ENCODE results near the gene CD58.
"Not testable (repeated sequence)": the region's sequence is repeated elsewhere in the genome, so short reads cannot be mapped to it uniquely, and the experiment has no call there.

The CD58 gene

GRCh38 chr1:116570358-116571214 lies at the start of gene CD58:
CD58 (minus strand) TSS chr1:116571026; CDS start chr1:116570972, 54 bp downstream.
- in situ Hi-C loops (cut with MboI; ENCODE audit: low sequenced_read_pairs) = no loop called here

GRCh38 chr1:116620392-116620791 lies 49.6 kb upstream of the CD58 start:
- in situ Hi-C loops (cut with MboI; ENCODE audit: low sequenced_read_pairs) = not testable (repeated sequence)

- in situ Hi-C loops (cut with MboI; ENCODE audit: low sequenced_read_pairs) = not testable (repeated sequence)
These were observed 48.3 kb upstream of the CD58 start for GRCh38 chr1:116619106-116619505.

- in situ Hi-C loops (cut with MboI; ENCODE audit: low sequenced_read_pairs) = not testable (repeated sequence)
These were observed 47.0 kb upstream of the CD58 start for GRCh38 chr1:116617808-116618207.

- in situ Hi-C loops (cut with MboI; ENCODE audit: low sequenced_read_pairs) = not testable (repeated sequence)
These were observed 43.0 kb upstream of the CD58 start for GRCh38 chr1:116613825-116614224.

GRCh38 chr1:116609801-116610371 lies 39.1 kb upstream of the CD58 start:
- in situ Hi-C loops (cut with MboI; ENCODE audit: low sequenced_read_pairs) = not testable (repeated sequence)

- in situ Hi-C loops (cut with MboI; ENCODE audit: low sequenced_read_pairs) = not testable (repeated sequence)
These were observed 38.0 kb upstream of the CD58 start for GRCh38 chr1:116608841-116609240.

GRCh38 chr1:116608151-116608550 lies 37.3 kb upstream of the CD58 start:
- in situ Hi-C loops (cut with MboI; ENCODE audit: low sequenced_read_pairs) = not testable (repeated sequence)

GRCh38 chr1:116607463-116607862 lies 36.6 kb upstream of the CD58 start:
- in situ Hi-C loops (cut with MboI; ENCODE audit: low sequenced_read_pairs) = not testable (repeated sequence)

GRCh38 chr1:116606067-116606466 lies 35.2 kb upstream of the CD58 start:
- in situ Hi-C loops (cut with MboI; ENCODE audit: low sequenced_read_pairs) = not testable (repeated sequence)

GRCh38 chr1:116605315-116605714 lies 34.5 kb upstream of the CD58 start:
- in situ Hi-C loops (cut with MboI; ENCODE audit: low sequenced_read_pairs) = no loop called here

GRCh38 chr1:116604408-116604807 lies 33.6 kb upstream of the CD58 start:
- in situ Hi-C loops (cut with MboI; ENCODE audit: low sequenced_read_pairs) = not testable (repeated sequence)

- in situ Hi-C loops (cut with MboI; ENCODE audit: low sequenced_read_pairs) = not testable (repeated sequence)
These were observed 32.8 kb upstream of the CD58 start for GRCh38 chr1:116603646-116604045.

- in situ Hi-C loops (cut with MboI; ENCODE audit: low sequenced_read_pairs) = loop anchor here (25.0 kb wide), 2 partner anchors 462 to 463 kb away; partner anchors contain the start of gene TTF2
These were observed 28.5 kb upstream of the CD58 start for GRCh38 chr1:116599369-116599768.

- in situ Hi-C loops (cut with MboI; ENCODE audit: low sequenced_read_pairs) = loop anchor here (25.0 kb wide), 2 partner anchors 461 to 464 kb away; partner anchors contain the start of gene TTF2
These were observed 27.7 kb upstream of the CD58 start for GRCh38 chr1:116598420-116599036.

GRCh38 chr1:116597388-116597787 lies 26.6 kb upstream of the CD58 start:
- in situ Hi-C loops (cut with MboI; ENCODE audit: low sequenced_read_pairs) = loop anchor here (25.0 kb wide), 2 partner anchors 460 to 465 kb away; partner anchors contain the start of gene TTF2

- in situ Hi-C loops (cut with MboI; ENCODE audit: low sequenced_read_pairs) = loop anchor here (25.0 kb wide), 2 partner anchors 460 to 465 kb away; partner anchors contain the start of gene TTF2
These were observed 26.0 kb upstream of the CD58 start for GRCh38 chr1:116596742-116597307.

GRCh38 chr1:116595946-116596741 lies 25.3 kb upstream of the CD58 start:
- in situ Hi-C loops (cut with MboI; ENCODE audit: low sequenced_read_pairs) = loop anchor here (25.0 kb wide), 2 partner anchors 459 to 466 kb away; partner anchors contain the start of gene TTF2

GRCh38 chr1:116595065-116595840 lies 24.4 kb upstream of the CD58 start:
- in situ Hi-C loops (cut with MboI; ENCODE audit: low sequenced_read_pairs) = loop anchor here (25.0 kb wide), 2 partner anchors 458 to 467 kb away; partner anchors contain the start of gene TTF2

All from HL-60/S4 treated with retinoic acid at 250 ng/mL for 4 days and 3 days (cell line).